MM.1S (cell line): Measurements from ENCODE around the gene RPS3.
"Not testable (repeated sequence)": the region's sequence is repeated elsewhere in the genome, so short reads cannot be mapped to it uniquely, and the experiment has no call there.

Experiments used
- DNase-seq: peaks from one replicate; pipeline ENCODE4 v3.0.0-alpha.2; 2015
- H2AFZ ChIP-seq: fragments of 300-600 bp; sonication (generic); 2 replicates; pipeline ENCODE4 v1.6.0; 2016; ENCODE audit warnings: antibody characterized with exemption, low read length
- H3F3A ChIP-seq: fragments of 300-600 bp; sonication (generic); 2 replicates; pipeline ENCODE4 v1.6.1; 2016; ENCODE audit warnings: mild to moderate bottlenecking, antibody characterized with exemption, low read length, moderate library complexity, mixed read lengths; ENCODE audit not compliant: insufficient read depth
- H3K27ac ChIP-seq: fragments of 300-600 bp; sonication (generic); 2 replicates; pipeline ENCODE4 v1.5.1; 2016; ENCODE audit warnings: mild to moderate bottlenecking, low read length
- H3K27me3 ChIP-seq: fragments of 300-600 bp; sonication (generic); replicated peaks from 2 replicates; pipeline ENCODE4 v1.6.0; 2016; ENCODE audit warnings: low read length; ENCODE audit not compliant: insufficient read depth
- H3K36me3 ChIP-seq: fragments of 300-600 bp; sonication (generic); replicated peaks from 2 replicates; pipeline ENCODE4 v1.6.1; 2016; ENCODE audit warnings: mild to moderate bottlenecking, low read length, mixed read lengths; ENCODE audit not compliant: insufficient read depth
- H3K4me1 ChIP-seq: fragments of 300-600 bp; sonication (generic); 2 replicates; pipeline ENCODE4 v1.6.1; 2016; ENCODE audit warnings: low read length, mixed read lengths
- H3K4me2 ChIP-seq: fragments of 300-600 bp; sonication (generic); 2 replicates; pipeline ENCODE4 v1.6.0; 2016; ENCODE audit warnings: low read depth, low read length
- H3K4me3 ChIP-seq: fragments of 300-600 bp; sonication (generic); 2 replicates; pipeline ENCODE4 v1.5.1; 2016; ENCODE audit warnings: low read length, mixed read lengths
- H3K79me2 ChIP-seq: fragments of 300-600 bp; sonication (generic); 2 replicates; pipeline ENCODE4 v1.6.1; 2016; ENCODE audit warnings: mixed run types, low read length, mixed read lengths
- H3K9ac ChIP-seq: fragments of 300-600 bp; sonication (generic); 2 replicates; pipeline ENCODE4 v1.6.1; 2016; ENCODE audit warnings: low read length, mixed read lengths
- H3K9me2 ChIP-seq: fragments of 300-600 bp; sonication (generic); replicated peaks from 2 replicates; pipeline ENCODE4 v1.6.1; 2016; ENCODE audit warnings: mild to moderate bottlenecking, low read length, mixed read lengths; ENCODE audit not compliant: insufficient read depth
- H3K9me3 ChIP-seq: fragments of 300-600 bp; sonication (generic); replicated peaks from 2 replicates; pipeline ENCODE4 v1.6.1; 2016; ENCODE audit warnings: mild to moderate bottlenecking, low read length, mixed read lengths; ENCODE audit not compliant: insufficient read depth
- H4K20me1 ChIP-seq: fragments of 300-600 bp; sonication (generic); 2 replicates; pipeline ENCODE4 v1.6.1; 2016; ENCODE audit warnings: mild to moderate bottlenecking, low read length, moderate library complexity, mixed read lengths; ENCODE audit not compliant: insufficient read depth
- CTCF ChIP-seq: fragments of 300-600 bp; sonication (generic); IDR thresholded peaks from 2 replicates; pipeline ENCODE4 v1.5.1; 2016; ENCODE audit warnings: antibody characterized with exemption, low read length, mixed read lengths
- EZH2 ChIP-seq: fragments of 300-600 bp; sonication (generic); optimal IDR thresholded peaks from 2 replicates; pipeline ENCODE3; 2017; ENCODE audit warnings: low read depth, mild to moderate bottlenecking, antibody characterized with exemption, low read length, mixed read lengths
- EZH2phosphoT487 ChIP-seq: fragments of 300-600 bp; sonication (generic); IDR thresholded peaks from 2 replicates; pipeline ENCODE4 v1.6.1; 2018; ENCODE audit warnings: antibody characterized with exemption, low read length

The RPS3 gene

GRCh38 chr11:75408957-75409219, 9.6 kb downstream of the RPS3 start:
- Histone ChIP-seq H3K27me3 (no peaks in the 10 kb centered on the region), H2AFZ (no peak overlapping the region), H4K20me1 (peaks cover 38% of the 10 kb centered on the region), H3K4me1 (no peaks in the 10 kb centered on the region), H3K4me2 (no peak overlapping the region), H3K4me3 (no peak overlapping the region), H3K36me3 (peaks cover 26% of the 10 kb centered on the region; the same call in 1 of the 2 replicates), H3K9me3 (no peaks in the 10 kb centered on the region), H3K9ac (no peak overlapping the region), H3K27ac (no peak overlapping the region), H3F3A (peaks cover 30% of the 10 kb centered on the region), H3K9me2 (no peaks in the 10 kb centered on the region), H3K79me2 (peaks cover 44% of the 10 kb centered on the region)
- TF ChIP-seq CTCF (no peak), EZH2 (no peak), EZH2phosphoT487 (no peak)
- no peak for DNase-seq

- H3K9me2 ChIP-seq, H3K4me2 ChIP-seq, DNase-seq, H3K4me1 ChIP-seq, H3K4me3 ChIP-seq, H3K9ac ChIP-seq, H3K27ac ChIP-seq, H3K27me3 ChIP-seq, H2AFZ ChIP-seq, H3K9me3 ChIP-seq: not testable (repeated sequence)
- Histone ChIP-seq H3K36me3 (peaks cover 20% of the 10 kb centered on the region; the same call in 1 of the 2 replicates), H3K79me2 (peaks cover 33% of the 10 kb centered on the region), H3F3A (peaks cover 24% of the 10 kb centered on the region), H4K20me1 (peaks cover 28% of the 10 kb centered on the region)
These were observed 10.7 kb downstream of the RPS3 start for GRCh38 chr11:75409971-75410370.

- not testable (repeated sequence) for H3K36me3 ChIP-seq, H3K9me3 ChIP-seq, H3K9me2 ChIP-seq, H3K4me3 ChIP-seq, H3K27me3 ChIP-seq, H3K9ac ChIP-seq, H2AFZ ChIP-seq, H3F3A ChIP-seq, DNase-seq, H3K79me2 ChIP-seq, H3K4me1 ChIP-seq, H4K20me1 ChIP-seq, H3K4me2 ChIP-seq, H3K27ac ChIP-seq
These were observed 13.8 kb downstream of the RPS3 start for GRCh38 chr11:75413146-75413545.

GRCh38 chr11:75413864-75414263, 14.5 kb downstream of the RPS3 start:
- no peaks in the 10 kb centered on the region for H4K20me1 ChIP-seq
- no peaks in the 10 kb centered on the region for H3K4me1 ChIP-seq
- no peak overlapping the region for H3K27ac ChIP-seq
- no peaks in the 10 kb centered on the region for H3K9me2 ChIP-seq
- H2AFZ ChIP-seq = no peak overlapping the region
- no peak overlapping the region for H3K4me3 ChIP-seq
- no peaks in the 10 kb centered on the region for H3K27me3 ChIP-seq
- no peaks in the 10 kb centered on the region for H3K36me3 ChIP-seq
- no peaks in the 10 kb centered on the region for H3K9me3 ChIP-seq
- H3K79me2 ChIP-seq = no peaks in the 10 kb centered on the region
- peaks cover 11% of the 10 kb centered on the region; the same call in 1 of the 2 replicates for H3F3A ChIP-seq
- no peak for DNase-seq
- H3K9ac ChIP-seq = no peak overlapping the region
- no peak overlapping the region for H3K4me2 ChIP-seq
- TF ChIP-seq EZH2phosphoT487 (no peak), CTCF (no peak), EZH2 (no peak)
